Activated CD4-positive, alpha-beta T cell treated with anti-CD3 and anti-CD28 coated beads, Interleukin-2, amount 10 ng/mL, durations not matched to agents 24 days and 14 days (primary cell): Measurements from ENCODE around the gene TTBK2. TPM values are rescaled to one million over a fixed set of nuclear protein-coding genes. Genes with fewer than 3 reads are reported as not detected.
A peak's percentile ranks its signal among the peaks of the same experiment; 100 is the strongest.

Experiments used
- DNase-seq: peaks from one replicate; pipeline ENCODE4 v3.0.0; 2022
- H3K27ac Mint-ChIP-seq: one replicate; pipeline ENCODE4 v1.8.0; 2022; ENCODE audit warnings: mild to moderate bottlenecking, mixed read lengths
- H3K27me3 Mint-ChIP-seq: one replicate; pipeline ENCODE4 v1.8.0; 2022; ENCODE audit warnings: mixed read lengths
- H3K36me3 Mint-ChIP-seq: one replicate; pipeline ENCODE4 v1.8.0; 2022; ENCODE audit warnings: low read depth, mild to moderate bottlenecking, mixed read lengths
- H3K4me1 Mint-ChIP-seq: one replicate; pipeline ENCODE4 v1.8.0; 2021; ENCODE audit warnings: mixed read lengths
- H3K4me3 Mint-ChIP-seq: one replicate; pipeline ENCODE4 v1.8.0; 2022; ENCODE audit warnings: mild to moderate bottlenecking, moderate library complexity, mixed read lengths
- H3K9me3 Mint-ChIP-seq: one replicate; pipeline ENCODE4 v1.8.0; 2021; ENCODE audit warnings: mixed read lengths
- intact Hi-C: fragments of 100-400 bp; cut with micrococcal nuclease; formaldehyde crosslinking; loops from one replicate; pipeline ENCODE4 v1.15.1; 2023
- total RNA-seq: library from RNA; stranded (reverse); gene quantifications from 2 replicates; pipeline ENCODE4 v1.2.3, GENCODE V29; 2022

TTBK2 gene
- total RNA-seq, 1 donor from 2014 or later: 11.3 TPM

DNA sequence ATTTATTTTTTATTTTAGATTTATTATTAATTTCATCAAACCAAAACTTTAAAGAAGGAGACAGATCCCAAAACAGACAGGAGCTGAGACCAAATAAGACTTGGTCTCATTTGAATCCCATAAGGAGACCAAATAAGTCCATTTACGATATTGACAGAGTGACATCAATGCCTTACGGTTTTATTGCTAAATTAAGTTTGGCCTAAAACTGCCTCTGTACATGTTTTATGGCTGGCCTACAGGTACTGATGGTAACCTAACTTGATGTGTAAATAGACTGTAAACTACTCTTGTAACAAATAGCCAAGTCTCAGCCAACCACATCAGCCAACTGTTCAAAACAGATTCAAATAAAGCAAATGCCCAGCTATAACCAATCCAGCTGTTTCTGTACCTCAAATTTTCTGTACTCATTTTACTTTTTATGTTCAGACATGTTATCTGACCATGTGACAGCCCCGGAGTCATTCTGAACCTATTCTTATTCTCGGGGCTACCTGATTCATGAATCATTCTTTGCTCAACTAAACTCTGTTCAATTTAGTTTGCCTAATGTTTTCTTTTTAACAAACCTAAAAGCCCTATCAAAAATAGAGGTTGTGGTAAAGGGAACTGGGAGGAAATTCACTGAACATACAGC lies 94.2 kb downstream of the TTBK2 start:
- no peaks in the 10 kb centered on the region for H3K27me3 Mint-ChIP-seq
- H3K9me3 Mint-ChIP-seq: no peaks in the 10 kb centered on the region
- no peak overlapping the region for H3K27ac Mint-ChIP-seq
- H3K36me3 Mint-ChIP-seq: peaks cover 6% of the 10 kb centered on the region
- no peaks in the 10 kb centered on the region for H3K4me1 Mint-ChIP-seq
- intact Hi-C loops: no loop called here
- H3K4me3 Mint-ChIP-seq: no peak overlapping the region
- no peak for DNase-seq

DNA sequence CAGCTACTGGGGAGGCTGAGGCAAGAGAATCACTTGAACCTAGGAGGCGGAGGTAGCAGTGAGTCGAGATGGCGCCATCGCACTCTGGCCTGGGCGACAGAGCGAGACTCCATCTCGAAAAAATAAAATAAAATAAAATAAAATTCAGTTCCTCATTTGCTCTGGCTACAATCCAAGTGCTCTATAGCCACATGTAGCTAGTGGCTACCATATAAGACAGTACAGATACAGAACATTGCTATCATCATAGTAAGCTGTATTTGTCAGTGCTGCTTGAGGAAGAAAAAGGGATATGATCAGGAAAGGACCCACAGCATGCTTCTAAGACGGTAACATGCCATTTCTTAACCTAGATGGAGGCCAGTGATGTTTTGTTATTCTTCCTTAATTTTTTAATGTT lies 95.0 kb downstream of the TTBK2 start:
- Mint-ChIP-seq H3K27me3 (no peaks in the 10 kb centered on the region), H3K27ac (no peak overlapping the region), H3K36me3 (peaks cover 6% of the 10 kb centered on the region), H3K4me1 (no peaks in the 10 kb centered on the region), H3K4me3 (no peak overlapping the region), H3K9me3 (no peaks in the 10 kb centered on the region)
- no peak for DNase-seq
- intact Hi-C loops: no loop called here

DNA sequence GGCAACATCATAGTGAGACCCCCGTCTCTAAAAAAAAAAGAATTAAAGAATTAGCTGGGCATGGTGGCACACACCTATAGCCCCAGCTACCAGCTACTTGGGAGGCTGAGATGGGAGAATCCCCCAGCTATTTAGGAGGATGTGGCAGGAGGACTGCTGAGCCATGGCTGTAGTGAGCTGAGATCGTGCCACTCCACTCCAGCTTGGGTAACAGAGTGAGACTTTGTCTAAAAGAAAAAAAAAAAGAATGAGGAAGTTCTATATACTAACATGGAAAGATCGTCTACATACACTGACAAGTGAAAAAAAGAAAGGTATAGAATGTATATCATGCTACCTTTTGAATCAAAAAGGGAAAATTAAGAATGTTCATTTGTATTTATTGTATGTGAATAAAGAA lies 99.8 kb downstream of the TTBK2 start:
- peaks cover 6% of the 10 kb centered on the region for H3K36me3 Mint-ChIP-seq
- intact Hi-C loops: no loop called here
- H3K4me1 Mint-ChIP-seq: no peaks in the 10 kb centered on the region
- H3K27me3 Mint-ChIP-seq: no peaks in the 10 kb centered on the region
- no peak overlapping the region for H3K27ac Mint-ChIP-seq
- no peak overlapping the region for H3K4me3 Mint-ChIP-seq
- H3K9me3 Mint-ChIP-seq: no peaks in the 10 kb centered on the region
- DNase-seq: no peak

DNA sequence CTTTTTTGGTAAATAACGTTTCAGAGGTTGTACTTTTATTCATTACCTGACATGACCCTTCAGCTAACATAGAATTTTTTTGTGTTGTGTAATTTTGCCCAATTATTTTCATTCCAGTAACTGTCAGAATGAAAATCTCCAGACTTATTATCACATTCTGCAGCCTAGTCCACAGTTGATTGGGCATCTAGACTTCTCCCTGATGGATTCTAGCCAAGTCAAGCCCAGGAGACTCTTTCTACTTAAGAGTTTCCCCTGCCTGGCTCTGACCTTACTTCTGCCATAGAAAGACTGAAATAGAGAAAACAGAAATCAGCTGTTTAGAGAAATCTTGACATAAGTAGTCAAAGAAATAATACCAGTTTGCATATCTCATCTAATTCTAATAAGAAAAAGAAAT lies 100.8 kb downstream of the TTBK2 start:
- Mint-ChIP-seq H3K36me3 (peaks cover 5% of the 10 kb centered on the region), H3K4me1 (no peaks in the 10 kb centered on the region), H3K4me3 (no peak overlapping the region), H3K9me3 (no peaks in the 10 kb centered on the region), H3K27ac (no peak overlapping the region), H3K27me3 (no peaks in the 10 kb centered on the region)
- no peak for DNase-seq
- intact Hi-C loops: no loop called here

DNA sequence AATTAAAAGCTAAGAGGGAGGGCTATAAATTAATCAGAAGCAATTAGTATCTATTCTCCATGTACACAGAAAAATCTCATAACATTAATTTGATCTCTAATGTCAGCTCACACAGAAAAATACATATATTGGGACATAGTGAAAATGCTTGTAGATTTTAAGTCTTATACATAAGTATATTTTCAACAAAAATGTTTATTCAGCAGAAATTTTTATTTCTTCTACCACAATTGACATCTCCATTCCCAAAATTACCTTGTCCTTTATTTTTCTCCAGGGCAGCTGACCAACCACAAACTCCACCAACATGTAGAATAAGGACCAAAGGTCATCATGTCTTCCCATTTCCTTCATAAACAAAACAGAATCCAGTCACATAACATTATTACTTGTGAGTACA lies 109.1 kb downstream of the TTBK2 start:
- H3K9me3 Mint-ChIP-seq: no peaks in the 10 kb centered on the region
- no peak for DNase-seq
- no peaks in the 10 kb centered on the region for H3K4me1 Mint-ChIP-seq
- peaks cover 10% of the 10 kb centered on the region for H3K36me3 Mint-ChIP-seq
- no peak overlapping the region for H3K27ac Mint-ChIP-seq
- H3K27me3 Mint-ChIP-seq: no peaks in the 10 kb centered on the region
- intact Hi-C loops: no loop called here
- H3K4me3 Mint-ChIP-seq: no peak overlapping the region

DNA sequence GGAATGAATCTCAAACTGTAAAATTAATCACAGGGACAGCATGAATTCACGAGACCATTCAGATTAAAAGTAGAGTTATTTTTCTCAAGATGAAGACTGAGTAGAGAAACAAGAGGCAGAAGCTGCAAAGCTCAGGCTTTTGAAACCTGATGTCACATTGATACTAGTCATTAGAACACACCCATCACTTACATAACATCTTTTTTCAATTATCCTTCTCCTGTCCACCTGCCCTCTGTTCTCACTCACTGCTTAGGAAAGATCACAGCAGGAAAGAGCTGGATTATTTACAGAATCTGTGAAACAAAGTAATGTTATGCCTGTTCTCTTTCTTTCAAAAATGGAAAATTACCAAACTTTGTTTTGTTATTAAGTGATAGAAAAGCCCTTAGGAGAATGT lies 111.7 kb downstream of the TTBK2 start:
- Mint-ChIP-seq H3K36me3 (peaks cover 9% of the 10 kb centered on the region), H3K27me3 (no peaks in the 10 kb centered on the region), H3K4me1 (no peaks in the 10 kb centered on the region), H3K27ac (no peak overlapping the region), H3K9me3 (no peaks in the 10 kb centered on the region), H3K4me3 (no peak overlapping the region)
- intact Hi-C loops: no loop called here
- no peak for DNase-seq

DNA sequence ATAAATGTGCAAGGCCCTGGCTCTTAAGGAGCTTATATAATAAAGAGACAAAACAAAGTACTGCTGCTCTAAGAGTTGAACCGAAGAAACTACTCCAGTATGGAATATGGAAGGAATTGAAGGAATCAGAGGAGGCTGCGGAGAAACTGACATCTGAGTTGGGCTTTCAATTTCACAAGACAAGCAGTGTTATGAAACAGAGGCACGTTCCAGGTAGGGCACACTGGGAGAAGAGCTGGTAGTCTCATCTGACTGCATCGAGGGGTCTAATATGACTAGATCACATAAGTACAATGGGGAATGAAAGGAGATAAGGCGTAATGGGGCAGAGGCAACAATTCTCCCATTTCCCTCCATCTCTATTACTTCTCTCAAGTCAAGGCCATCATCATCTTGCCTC lies 115.3 kb downstream of the TTBK2 start:
- intact Hi-C loops: no loop called here
- no peak overlapping the region for H3K4me3 Mint-ChIP-seq
- no peaks in the 10 kb centered on the region for H3K4me1 Mint-ChIP-seq
- no peaks in the 10 kb centered on the region for H3K9me3 Mint-ChIP-seq
- H3K27ac Mint-ChIP-seq: no peak overlapping the region
- no peaks in the 10 kb centered on the region for H3K27me3 Mint-ChIP-seq
- peaks cover 7% of the 10 kb centered on the region for H3K36me3 Mint-ChIP-seq
- DNase-seq: no peak

DNA sequence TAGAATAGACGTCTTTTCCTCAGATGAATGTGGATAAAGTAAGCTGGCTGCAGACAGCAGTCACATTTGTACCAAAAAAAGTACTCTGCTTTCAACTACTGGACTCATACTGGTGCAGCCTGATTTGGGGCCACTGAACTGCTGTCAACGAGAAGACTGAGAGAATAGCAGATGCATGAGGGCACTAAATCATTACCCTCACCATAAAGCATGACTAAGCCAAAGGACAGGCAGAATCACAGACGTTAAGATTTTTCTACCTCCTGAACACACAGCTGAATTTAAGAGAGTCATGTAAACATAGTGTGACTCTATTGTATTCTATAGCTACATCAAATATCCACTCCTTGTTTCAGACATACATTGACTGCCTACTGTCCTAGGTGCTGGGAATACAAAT lies 115.8 kb downstream of the TTBK2 start:
- Mint-ChIP-seq H3K27ac (no peak overlapping the region), H3K9me3 (no peaks in the 10 kb centered on the region), H3K4me1 (no peaks in the 10 kb centered on the region), H3K27me3 (no peaks in the 10 kb centered on the region), H3K36me3 (peaks cover 6% of the 10 kb centered on the region), H3K4me3 (no peak overlapping the region)
- intact Hi-C loops: no loop called here
- no peak for DNase-seq

DNA sequence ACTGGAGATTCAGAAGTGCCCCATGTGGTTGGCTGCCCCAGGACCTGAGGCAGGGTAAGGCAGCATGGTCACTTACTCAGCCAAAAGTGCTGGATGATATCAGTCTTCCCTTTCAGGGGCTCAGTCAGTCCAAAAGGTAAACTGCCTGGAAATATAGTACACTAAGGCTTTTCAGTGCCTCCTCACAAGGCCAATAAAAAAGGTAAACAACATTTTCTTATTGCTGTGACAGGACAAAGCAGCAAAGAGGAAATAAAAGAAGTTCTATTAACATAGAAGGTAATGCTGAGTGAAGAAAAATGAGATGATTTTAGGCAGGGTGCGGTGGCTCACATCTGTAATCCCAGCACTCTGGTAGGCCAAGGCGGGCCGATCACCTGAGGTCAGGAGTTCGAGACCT lies 117.1 kb downstream of the TTBK2 start:
- peaks cover 6% of the 10 kb centered on the region for H3K36me3 Mint-ChIP-seq
- no peak overlapping the region for H3K27ac Mint-ChIP-seq
- H3K4me1 Mint-ChIP-seq: no peaks in the 10 kb centered on the region
- no peak for DNase-seq
- intact Hi-C loops: no loop called here
- no peaks in the 10 kb centered on the region for H3K27me3 Mint-ChIP-seq
- H3K4me3 Mint-ChIP-seq: no peak overlapping the region
- H3K9me3 Mint-ChIP-seq: no peaks in the 10 kb centered on the region

DNA sequence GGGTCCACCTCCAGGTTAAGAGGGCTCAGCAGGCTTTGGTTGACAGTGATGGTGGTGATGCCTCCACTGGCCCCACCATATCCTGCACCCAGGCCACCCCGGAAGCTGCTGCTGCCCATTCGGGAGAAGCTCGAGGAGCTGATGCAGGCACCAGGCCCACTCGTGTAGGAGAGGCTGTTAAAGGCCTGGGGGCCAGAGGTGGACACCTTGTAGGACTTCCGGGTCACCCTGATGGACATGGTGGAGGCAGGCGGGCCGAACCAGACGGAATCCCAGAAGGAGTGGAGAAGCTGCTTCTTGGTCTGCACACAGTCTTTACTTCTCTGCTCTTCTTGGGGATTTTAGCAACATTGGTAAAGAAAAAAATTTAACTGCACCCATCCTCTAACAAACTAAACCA lies 118.4 kb downstream of the TTBK2 start:
- Mint-ChIP-seq H3K27me3 (no peaks in the 10 kb centered on the region), H3K4me3 (no peak overlapping the region), H3K9me3 (no peaks in the 10 kb centered on the region), H3K4me1 (no peaks in the 10 kb centered on the region), H3K36me3 (peaks cover 6% of the 10 kb centered on the region), H3K27ac (no peak overlapping the region)
- intact Hi-C loops: no loop called here
- no peak for DNase-seq

DNA sequence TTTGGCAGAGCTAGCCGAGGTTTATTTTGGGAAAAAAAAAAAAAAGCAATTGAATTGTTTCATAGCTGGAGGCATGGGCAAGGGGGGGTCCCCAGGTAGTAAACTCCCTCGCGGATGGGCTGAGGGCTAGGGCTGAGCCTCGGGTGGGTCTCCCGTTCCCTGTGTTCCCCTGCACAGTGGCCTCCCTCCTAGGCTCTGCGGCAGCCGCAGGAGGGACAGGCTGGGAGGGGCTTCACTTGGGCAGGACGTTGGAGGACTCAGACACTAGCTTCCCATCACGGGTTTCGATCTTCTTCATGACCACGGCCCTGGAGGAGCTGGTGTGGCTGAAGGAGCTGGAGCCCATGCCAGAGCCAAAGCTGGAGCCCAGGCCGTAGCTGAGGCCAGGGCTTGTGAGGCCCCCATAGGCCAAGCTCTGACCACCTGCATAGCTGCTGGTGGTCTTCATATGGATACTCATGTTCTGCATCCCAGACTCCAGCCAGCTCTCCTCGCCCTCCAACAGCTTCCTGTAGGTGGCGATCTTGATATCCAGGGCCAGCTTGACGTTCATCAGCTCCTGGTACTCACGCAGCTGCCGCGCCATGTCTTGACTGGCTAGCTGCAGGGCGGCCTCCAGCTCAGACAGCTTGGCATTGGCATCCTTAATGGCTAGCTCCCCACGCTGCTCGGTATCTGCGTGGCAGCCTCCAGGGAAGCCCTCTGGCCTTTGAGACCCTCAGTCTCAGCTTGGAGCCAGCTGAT lies 119.7 kb downstream of the TTBK2 start:
- H3K36me3 Mint-ChIP-seq: peaks cover 6% of the 10 kb centered on the region
- H3K27me3 Mint-ChIP-seq: no peaks in the 10 kb centered on the region
- intact Hi-C loops: no loop called here
- peak; percentile 59 for DNase-seq
- H3K4me3 Mint-ChIP-seq: no peak overlapping the region
- no peak overlapping the region for H3K27ac Mint-ChIP-seq
- peaks cover 9% of the 10 kb centered on the region for H3K4me1 Mint-ChIP-seq
- H3K9me3 Mint-ChIP-seq: no peaks in the 10 kb centered on the region

DNA sequence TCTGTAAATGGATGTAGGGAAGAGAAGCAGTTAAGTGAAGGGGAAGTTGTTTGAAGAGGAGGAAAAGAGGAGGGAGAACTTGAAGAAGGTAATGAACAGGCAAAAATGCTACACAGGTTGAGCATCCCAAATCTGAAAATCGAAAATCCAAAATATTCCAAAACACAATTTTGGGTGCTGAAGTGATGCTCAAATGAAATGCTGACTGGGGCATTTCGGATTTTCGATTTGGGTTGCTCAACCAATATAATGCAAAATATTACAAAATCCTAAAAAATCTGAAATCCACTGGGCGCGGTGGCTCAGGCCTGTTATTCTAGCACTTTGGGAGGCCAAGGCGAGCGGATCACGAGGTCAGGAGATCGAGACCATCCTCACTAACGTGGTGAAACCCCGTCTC lies 121.8 kb downstream of the TTBK2 start:
- H3K27me3 Mint-ChIP-seq: no peaks in the 10 kb centered on the region
- H3K4me1 Mint-ChIP-seq: peaks cover 9% of the 10 kb centered on the region
- DNase-seq: no peak
- intact Hi-C loops: loop anchor here (10.0 kb wide), 1 partner anchor 126 kb away; the partner anchor contains the start of gene TTBK2
- no peaks in the 10 kb centered on the region for H3K9me3 Mint-ChIP-seq
- H3K4me3 Mint-ChIP-seq: no peak overlapping the region
- no peak overlapping the region for H3K27ac Mint-ChIP-seq
- H3K36me3 Mint-ChIP-seq: peaks cover 9% of the 10 kb centered on the region

DNA sequence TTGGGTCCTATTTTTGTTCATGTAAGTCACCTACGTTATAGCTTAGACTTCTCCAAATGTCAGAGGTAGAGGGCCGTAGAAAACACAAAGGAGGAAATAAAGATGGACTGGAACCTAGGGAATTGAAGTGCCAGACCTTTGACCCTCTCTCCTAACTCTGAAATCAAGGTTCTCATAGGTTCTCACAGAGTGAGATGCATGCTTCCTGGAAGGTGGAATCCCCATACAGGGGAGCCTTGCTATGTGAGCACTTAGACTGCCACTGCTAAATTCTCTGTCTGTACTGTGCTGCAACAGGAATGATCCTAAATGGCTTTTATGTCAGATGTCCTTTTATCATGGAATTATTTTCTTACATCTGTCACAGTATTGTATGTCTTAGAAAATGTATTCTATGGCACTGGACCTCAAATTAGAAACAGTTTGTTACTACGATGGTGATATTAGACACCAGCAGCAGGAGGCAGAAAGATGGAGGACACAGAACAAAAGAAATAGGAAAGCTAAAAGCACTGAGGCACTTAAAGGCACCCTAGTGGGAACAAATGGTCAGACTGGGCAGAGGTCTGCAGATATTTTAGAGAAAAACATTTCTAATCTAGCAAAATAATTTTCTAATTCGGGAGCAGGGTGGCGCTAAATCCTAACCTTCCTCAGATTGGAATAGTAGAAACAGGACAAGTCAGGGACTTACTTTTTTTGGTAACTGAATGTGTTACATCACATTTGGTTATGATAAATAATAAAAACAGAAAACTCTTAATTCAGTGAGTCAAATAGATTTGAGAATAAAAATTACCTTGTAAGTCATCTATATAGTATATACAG lies 123.4 kb downstream of the TTBK2 start:
- Mint-ChIP-seq H3K4me3 (no peak overlapping the region), H3K9me3 (no peaks in the 10 kb centered on the region), H3K27ac (no peak overlapping the region), H3K27me3 (no peaks in the 10 kb centered on the region), H3K4me1 (peaks cover 9% of the 10 kb centered on the region), H3K36me3 (peaks cover 9% of the 10 kb centered on the region)
- intact Hi-C loops: loop anchor here (10.0 kb wide), 1 partner anchor 128 kb away; the partner anchor contains the start of gene TTBK2
- no peak for DNase-seq

DNA sequence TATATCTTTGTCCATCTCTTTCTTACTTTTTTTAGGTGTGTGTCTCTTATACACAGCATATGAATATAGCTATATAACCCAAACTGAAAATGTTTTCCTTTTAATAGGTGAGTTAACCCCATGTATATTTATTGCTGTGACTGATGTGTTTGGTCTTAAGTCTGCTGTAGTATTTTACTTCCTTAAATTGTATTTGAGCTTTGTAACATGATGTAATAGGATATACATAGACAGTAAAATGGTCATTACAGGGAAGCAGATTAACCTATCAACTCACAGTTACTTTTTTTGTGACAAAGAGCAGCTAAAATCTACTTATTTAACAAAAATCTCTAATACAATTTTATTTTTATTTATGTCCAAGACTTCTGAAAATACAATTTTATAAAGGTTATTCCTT lies 131.9 kb downstream of the TTBK2 start:
- Mint-ChIP-seq H3K9me3 (no peaks in the 10 kb centered on the region), H3K4me1 (no peaks in the 10 kb centered on the region), H3K36me3 (peaks cover 3% of the 10 kb centered on the region), H3K4me3 (no peak overlapping the region), H3K27ac (no peak overlapping the region), H3K27me3 (no peaks in the 10 kb centered on the region)
- no peak for DNase-seq
- intact Hi-C loops: no loop called here
